DOHH2 (cell line): Measurements from ENCODE around the gene SETD6.

ENCODE experiments used
- H3F3A ChIP-seq: fragments of 200-600 bp; sonication (generic), shearing (Covaris generic); 2 replicates; pipeline ENCODE4 v1.6.0; 2016; ENCODE audit warnings: antibody characterized with exemption, mild to moderate bottlenecking; ENCODE audit not compliant: control insufficient read depth, insufficient read depth
- H3K27ac ChIP-seq: fragments of 200-600 bp; sonication (generic); 2 replicates; pipeline ENCODE4 v1.5.1; 2014; ENCODE audit warnings: low read depth, mild to moderate bottlenecking, low read length, moderate library complexity
- H3K27me3 ChIP-seq: fragments of 200-600 bp; sonication (generic); 2 replicates; pipeline ENCODE4 v1.6.1; 2014; ENCODE audit warnings: mild to moderate bottlenecking, low read length, mixed read lengths; ENCODE audit not compliant: control insufficient read depth
- H3K36me3 ChIP-seq: fragments of 200-600 bp; sonication (generic); 2 replicates; pipeline ENCODE4 v1.6.1; 2014; ENCODE audit warnings: mild to moderate bottlenecking, low read length, moderate library complexity, mixed read lengths; ENCODE audit not compliant: control insufficient read depth
- H3K4me1 ChIP-seq: fragments of 200-600 bp; sonication (generic); 2 replicates; pipeline ENCODE4 v1.6.1; 2014; ENCODE audit warnings: mild to moderate bottlenecking, low read length, mixed read lengths; ENCODE audit not compliant: control insufficient read depth
- H3K4me2 ChIP-seq: fragments of 200-600 bp; sonication (generic); 2 replicates; pipeline ENCODE4 v1.6.0; 2014; ENCODE audit warnings: mild to moderate bottlenecking, low read length, moderate library complexity
- H3K4me3 ChIP-seq: fragments of 200-600 bp; sonication (generic); 2 replicates; pipeline ENCODE4 v1.5.1; 2014; ENCODE audit warnings: mild to moderate bottlenecking, low read length, mixed read lengths
- H3K79me2 ChIP-seq: fragments of 200-600 bp; sonication (generic); 2 replicates; pipeline ENCODE4 v1.6.1; 2014; ENCODE audit warnings: mild to moderate bottlenecking, low read length, mixed read lengths; ENCODE audit not compliant: control insufficient read depth
- H3K9me2 ChIP-seq: fragments of 200-600 bp; sonication (generic); replicated peaks from 2 replicates; pipeline ENCODE4 v1.6.1; 2014; ENCODE audit warnings: mild to moderate bottlenecking, low read length, mixed read lengths; ENCODE audit not compliant: control insufficient read depth
- H3K9me3 ChIP-seq: fragments of 200-600 bp; sonication (generic); 2 replicates; pipeline ENCODE4 v1.6.1; 2014; ENCODE audit warnings: antibody characterized with exemption, low read length, mixed read lengths; ENCODE audit not compliant: control insufficient read depth, insufficient read depth
- H4K20me1 ChIP-seq: fragments of 200-600 bp; sonication (generic); 2 replicates; pipeline ENCODE4 v1.6.0; 2014; ENCODE audit warnings: low read depth, mild to moderate bottlenecking, antibody characterized with exemption, low read length, moderate library complexity; ENCODE audit not compliant: control insufficient read depth, insufficient read depth
- CTCF ChIP-seq: fragments of 200-600 bp; sonication (generic); IDR thresholded peaks from one replicate; pipeline ENCODE4 v1.5.1; 2014; ENCODE audit warnings: antibody characterized with exemption, mild to moderate bottlenecking, low read depth, low read length; ENCODE audit not compliant: poor library complexity, severe bottlenecking
- EZH2phosphoT487 ChIP-seq: fragments of 200-600 bp; sonication (generic); IDR thresholded peaks from 2 replicates; pipeline ENCODE4 v1.6.1; 2017; ENCODE audit warnings: borderline replicate concordance, mild to moderate bottlenecking, antibody characterized with exemption, low read length, moderate library complexity, mixed read lengths

The SETD6 gene

DNA sequence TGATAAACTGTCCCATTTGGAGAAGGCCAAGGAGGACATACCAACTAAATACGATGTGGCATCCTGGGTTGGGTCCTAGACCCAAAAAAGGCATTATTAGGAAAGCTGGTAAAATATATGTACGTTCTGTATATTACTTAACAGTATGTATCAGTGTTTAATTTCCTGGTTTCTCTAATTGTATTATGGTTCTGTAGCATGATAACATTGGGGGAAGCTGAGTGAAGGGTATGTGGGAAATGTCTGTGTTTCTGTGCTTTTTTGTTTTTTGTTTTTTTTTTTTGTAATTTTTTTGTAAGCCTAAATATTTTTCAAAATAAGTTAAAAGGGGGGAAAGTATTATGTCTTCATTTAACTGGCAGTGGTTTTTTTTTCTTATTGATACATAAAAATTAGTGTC lies 36.9 kb upstream of the SETD6 start:
- H3K9me3 ChIP-seq, result no peaks in the 10 kb centered on the region
- no peaks in the 10 kb centered on the region for H3K9me2 ChIP-seq
- no peaks in the 10 kb centered on the region for H3K36me3 ChIP-seq
- TF ChIP-seq EZH2phosphoT487 (no peak), CTCF (no peak)
- H3K4me3 ChIP-seq, result no peak overlapping the region
- H3K79me2 ChIP-seq, result no peaks in the 10 kb centered on the region
- peaks cover 8% of the 10 kb centered on the region; the same call in 1 of the 2 replicates for H3K27me3 ChIP-seq
- no peaks in the 10 kb centered on the region for H3F3A ChIP-seq
- no peak overlapping the region for H3K27ac ChIP-seq
- no peak overlapping the region for H3K4me2 ChIP-seq
- no peaks in the 10 kb centered on the region for H4K20me1 ChIP-seq
- 0 out of 2 replicates have a peak, but pooled peaks cover 4% of the 10 kb centered on the region for H3K4me1 ChIP-seq

DNA sequence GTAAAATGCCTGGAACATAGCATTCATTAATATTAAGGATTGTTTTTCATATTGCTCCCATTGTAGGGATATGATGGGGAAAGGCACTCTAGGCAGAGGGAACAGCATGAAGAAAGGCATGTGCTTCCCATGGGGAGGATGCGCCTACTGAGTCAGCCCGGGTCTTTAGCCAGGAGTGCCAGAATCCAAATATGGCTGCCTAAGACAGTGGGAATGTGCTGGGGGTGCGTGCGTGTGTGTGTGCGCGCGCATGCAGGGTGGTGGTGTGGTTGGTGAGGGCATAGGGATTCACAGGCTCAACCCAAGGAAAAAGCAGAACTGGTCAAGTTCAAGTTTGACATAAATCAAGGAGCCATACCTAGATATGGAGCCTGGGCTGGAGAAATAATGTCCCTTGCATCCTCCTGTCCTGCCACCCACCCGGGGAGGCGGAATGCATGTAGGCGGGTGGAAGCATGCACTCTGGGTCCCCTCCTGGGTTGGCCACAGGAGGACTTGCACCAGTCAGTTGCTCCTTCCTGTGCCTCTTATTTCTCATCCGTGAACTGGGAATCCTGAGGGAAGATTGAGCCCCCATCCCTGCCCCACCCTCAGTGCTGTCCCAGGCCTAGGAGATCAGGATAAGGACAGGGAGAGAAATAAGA lies 34.0 kb upstream of the SETD6 start:
- no peaks in the 10 kb centered on the region for H3K4me1 ChIP-seq
- no peaks in the 10 kb centered on the region for H3F3A ChIP-seq
- no peak for TF ChIP-seq EZH2phosphoT487
- TF ChIP-seq CTCF, result no peak
- H4K20me1 ChIP-seq, result no peaks in the 10 kb centered on the region
- no peaks in the 10 kb centered on the region for H3K36me3 ChIP-seq
- H3K4me2 ChIP-seq, result no peak overlapping the region
- H3K4me3 ChIP-seq, result no peak overlapping the region
- no peak overlapping the region for H3K27ac ChIP-seq
- peaks cover 3% of the 10 kb centered on the region; the same call in 1 of the 2 replicates for H3K27me3 ChIP-seq
- no peaks in the 10 kb centered on the region for H3K9me3 ChIP-seq
- no peaks in the 10 kb centered on the region for H3K79me2 ChIP-seq
- H3K9me2 ChIP-seq, result no peaks in the 10 kb centered on the region

GRCh38 chr16:58481931-58482330 lies 33.4 kb upstream of the SETD6 start:
- no peaks in the 10 kb centered on the region for H3K9me3 ChIP-seq
- H3K4me2 ChIP-seq, result no peak overlapping the region
- no peak overlapping the region for H3K4me3 ChIP-seq
- no peaks in the 10 kb centered on the region for H3K79me2 ChIP-seq
- H3K27me3 ChIP-seq, result peaks cover 3% of the 10 kb centered on the region; the same call in 1 of the 2 replicates
- TF ChIP-seq EZH2phosphoT487 (no peak), CTCF (no peak)
- H3K4me1 ChIP-seq, result no peaks in the 10 kb centered on the region
- no peaks in the 10 kb centered on the region for H3K36me3 ChIP-seq
- H4K20me1 ChIP-seq, result no peaks in the 10 kb centered on the region
- no peak overlapping the region for H3K27ac ChIP-seq
- H3F3A ChIP-seq, result no peaks in the 10 kb centered on the region
- no peaks in the 10 kb centered on the region for H3K9me2 ChIP-seq
